IPS-20b (cell line): ENCODE data around the gene RNF38.
A peak's percentile ranks its signal among the peaks of the same experiment; 100 is the strongest.
"Not testable (repeated sequence)": the region's sequence is repeated elsewhere in the genome, so short reads cannot be mapped to it uniquely, and the experiment has no call there.

Experiments used
- H3K27ac ChIP-seq: one replicate; pipeline ENCODE4 v1.5.1; 2013; ENCODE audit warnings: low read length
- H3K27me3 ChIP-seq: 2 replicates; pipeline ENCODE4 v1.6.1; 2013; ENCODE audit warnings: mild to moderate bottlenecking, low read length, inconsistent platforms; ENCODE audit not compliant: insufficient read depth
- H3K36me3 ChIP-seq: 2 replicates; pipeline ENCODE4 v1.6.1; 2013; ENCODE audit warnings: low read depth, mild to moderate bottlenecking, inconsistent platforms, low read length, moderate library complexity; ENCODE audit not compliant: insufficient read depth
- H3K4me1 ChIP-seq: 2 replicates; pipeline ENCODE4 v1.6.1; 2013; ENCODE audit warnings: mild to moderate bottlenecking, control low read depth, inconsistent platforms, low read length, moderate library complexity; ENCODE audit not compliant: insufficient read depth
- H3K4me3 ChIP-seq: 2 replicates; pipeline ENCODE4 v1.5.1; 2013; ENCODE audit warnings: mild to moderate bottlenecking, low read length, inconsistent platforms
- H3K9ac ChIP-seq: 2 replicates; pipeline ENCODE4 v1.6.1; 2013; ENCODE audit warnings: low read depth, mild to moderate bottlenecking, inconsistent platforms, low read length, moderate library complexity
- H3K9me3 ChIP-seq: 2 replicates; pipeline ENCODE4 v1.6.1; 2013; ENCODE audit warnings: mild to moderate bottlenecking, low read depth, low read length, inconsistent platforms; ENCODE audit not compliant: insufficient read depth

RNF38 gene

GRCh38 chr9:36325081-36325828, 74.8 kb downstream of the RNF38 start:
- H3K9ac ChIP-seq = no peak overlapping the region

GRCh38 chr9:36323926-36324325, 76.1 kb downstream of the RNF38 start:
- Histone ChIP-seq H3K27ac (no peak overlapping the region), H3K36me3 (no peaks in the 10 kb centered on the region), H3K4me1 (no peaks in the 10 kb centered on the region), H3K9ac (no peak overlapping the region), H3K4me3 (no peak overlapping the region), H3K27me3 (no peaks in the 10 kb centered on the region), H3K9me3 (no peaks in the 10 kb centered on the region)

More at GRCh38 chr9:36325081-36325828, 74.8 kb downstream of the RNF38 start:
- Histone ChIP-seq H3K36me3 (no peaks in the 10 kb centered on the region), H3K27ac (no peak overlapping the region), H3K27me3 (no peaks in the 10 kb centered on the region), H3K4me1 (no peaks in the 10 kb centered on the region), H3K4me3 (no peak overlapping the region), H3K9me3 (no peaks in the 10 kb centered on the region)

GRCh38 chr9:36322462-36322861, 77.6 kb downstream of the RNF38 start:
- Histone ChIP-seq H3K36me3 (no peaks in the 10 kb centered on the region), H3K9ac (no peak overlapping the region), H3K27ac (no peak overlapping the region), H3K4me1 (no peaks in the 10 kb centered on the region), H3K4me3 (no peak overlapping the region), H3K9me3 (no peaks in the 10 kb centered on the region), H3K27me3 (no peaks in the 10 kb centered on the region)

- not testable (repeated sequence) for H3K9me3 ChIP-seq, H3K27me3 ChIP-seq, H3K27ac ChIP-seq, H3K9ac ChIP-seq, H3K4me3 ChIP-seq, H3K36me3 ChIP-seq, H3K4me1 ChIP-seq
Measured at GRCh38 chr9:36321903-36322302, 78.2 kb downstream of the RNF38 start.

- Histone ChIP-seq H3K27ac (no peak overlapping the region), H3K4me3 (no peak overlapping the region), H3K4me1 (no peaks in the 10 kb centered on the region), H3K27me3 (no peaks in the 10 kb centered on the region), H3K9me3 (no peaks in the 10 kb centered on the region), H3K36me3 (no peaks in the 10 kb centered on the region), H3K9ac (no peak overlapping the region)
Measured at GRCh38 chr9:36320466-36320865, 79.6 kb downstream of the RNF38 start.

- no peaks in the 10 kb centered on the region for H3K27me3 ChIP-seq
- H3K4me1 ChIP-seq = no peaks in the 10 kb centered on the region
Measured at GRCh38 chr9:36319806-36320205, 80.3 kb downstream of the RNF38 start.

GRCh38 chr9:36319183-36319582, 80.9 kb downstream of the RNF38 start:
- H3K9me3 ChIP-seq = no peaks in the 10 kb centered on the region
- no peak overlapping the region for H3K27ac ChIP-seq
- no peak overlapping the region for H3K4me3 ChIP-seq
- no peaks in the 10 kb centered on the region for H3K4me1 ChIP-seq
- no peaks in the 10 kb centered on the region for H3K36me3 ChIP-seq
- H3K9ac ChIP-seq = no peak overlapping the region
- no peaks in the 10 kb centered on the region for H3K27me3 ChIP-seq

More at GRCh38 chr9:36319806-36320205, 80.3 kb downstream of the RNF38 start:
- Histone ChIP-seq H3K4me3 (no peak overlapping the region), H3K36me3 (no peaks in the 10 kb centered on the region), H3K27ac (no peak overlapping the region), H3K9me3 (no peaks in the 10 kb centered on the region), H3K9ac (no peak overlapping the region)

GRCh38 chr9:36318212-36318802, 81.8 kb downstream of the RNF38 start:
- no peaks in the 10 kb centered on the region for H3K9me3 ChIP-seq
- no peak overlapping the region for H3K9ac ChIP-seq
- H3K4me1 ChIP-seq = no peaks in the 10 kb centered on the region
- no peak overlapping the region for H3K27ac ChIP-seq
- H3K4me3 ChIP-seq = no peak overlapping the region
- no peaks in the 10 kb centered on the region for H3K36me3 ChIP-seq
- no peaks in the 10 kb centered on the region for H3K27me3 ChIP-seq

GRCh38 chr9:36317766-36318165, 82.3 kb downstream of the RNF38 start:
- Histone ChIP-seq H3K9ac (no peak overlapping the region), H3K4me3 (no peak overlapping the region), H3K36me3 (no peaks in the 10 kb centered on the region), H3K4me1 (no peaks in the 10 kb centered on the region), H3K9me3 (no peaks in the 10 kb centered on the region), H3K27me3 (no peaks in the 10 kb centered on the region), H3K27ac (no peak overlapping the region)

- Histone ChIP-seq H3K36me3 (no peaks in the 10 kb centered on the region), H3K27ac (no peak overlapping the region), H3K4me3 (no peak overlapping the region), H3K4me1 (no peaks in the 10 kb centered on the region), H3K9ac (no peak overlapping the region), H3K9me3 (no peaks in the 10 kb centered on the region), H3K27me3 (no peaks in the 10 kb centered on the region)
Measured at GRCh38 chr9:36316611-36317317, 83.3 kb downstream of the RNF38 start.

- Histone ChIP-seq H3K9ac (0 out of 2 replicates have a peak overlapping the region, but pooled peaks have one; percentile 36), H3K36me3 (no peaks in the 10 kb centered on the region), H3K4me3 (no peak overlapping the region), H3K27ac (no peak overlapping the region), H3K27me3 (no peaks in the 10 kb centered on the region), H3K4me1 (no peaks in the 10 kb centered on the region), H3K9me3 (no peaks in the 10 kb centered on the region)
Measured at GRCh38 chr9:36316049-36316448, 84.0 kb downstream of the RNF38 start.

- Histone ChIP-seq H3K4me3 (no peak overlapping the region), H3K9me3 (no peaks in the 10 kb centered on the region), H3K36me3 (no peaks in the 10 kb centered on the region), H3K27ac (no peak overlapping the region), H3K4me1 (no peaks in the 10 kb centered on the region), H3K9ac (peak overlapping the region; percentile 36; the same call in 1 of the 2 replicates), H3K27me3 (no peaks in the 10 kb centered on the region)
Measured at GRCh38 chr9:36315283-36315682, 84.8 kb downstream of the RNF38 start.
